Measurements from ENCODE around the gene LMO7. TPM values are rescaled to one million over a fixed set of nuclear protein-coding genes. Genes with fewer than 3 reads are reported as not detected.

LMO7 gene
- total RNA-seq, 2 experiments from 2014 or later: 21.4 to 25.4 TPM

DNA sequence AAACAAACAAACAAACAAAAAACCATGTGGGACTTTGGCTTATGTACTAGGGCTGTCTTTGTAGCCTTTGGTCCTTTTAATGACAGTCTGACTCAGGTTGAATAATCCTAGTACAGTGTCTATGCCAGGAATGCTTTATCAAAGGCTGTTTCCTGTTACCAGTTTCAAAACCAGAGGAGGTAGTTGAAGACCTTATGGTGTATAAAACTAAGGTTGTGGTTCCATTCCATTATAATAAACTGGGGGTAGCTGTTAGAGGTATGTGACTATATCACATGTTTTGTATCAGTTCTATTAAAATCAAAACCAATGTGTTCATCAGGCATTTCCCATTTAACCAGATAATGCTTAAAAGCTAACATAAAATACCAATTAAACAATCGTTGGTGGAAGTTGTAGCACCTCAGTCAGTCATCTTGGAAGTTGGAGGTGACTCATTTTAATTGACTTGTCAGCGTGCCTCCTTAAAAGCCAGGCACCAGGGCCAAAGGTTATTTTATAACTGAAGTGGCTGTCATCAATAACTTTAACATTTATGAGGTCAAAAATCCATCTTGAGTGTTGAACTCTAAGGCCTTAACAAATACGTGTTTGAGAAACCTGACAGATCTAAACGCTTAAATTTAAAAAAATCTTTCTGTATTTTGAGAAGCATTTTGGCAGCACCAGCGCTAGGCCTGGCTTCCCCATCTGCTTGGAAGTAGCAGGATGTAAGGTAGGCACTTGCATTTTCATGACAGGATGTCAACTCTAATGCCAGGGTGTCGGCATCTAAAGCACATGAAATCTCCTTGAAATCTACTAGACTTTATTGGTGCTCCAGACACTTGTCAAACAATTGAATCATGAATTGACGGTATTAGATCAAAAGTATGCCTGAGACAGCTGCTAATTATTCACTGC is 162.5 kb downstream of the LMO7 start:
- H3K4me2 ChIP-seq (ENCODE audit: low read length): no peak overlapping the region
- H2AFZ ChIP-seq (ENCODE audit: low read length): no peak overlapping the region
- no peak overlapping the region for H3K4me3 ChIP-seq (ENCODE audit: low read depth, low read length, poor library complexity, severe bottlenecking)
- H3K9me2 ChIP-seq (ENCODE audit: insufficient read depth, low read length): no peaks in the 10 kb centered on the region
- no TSS peak for BruUV-seq (replicated peaks)
- H4K20me1 ChIP-seq (ENCODE audit: insufficient read depth, low read length): no peaks in the 10 kb centered on the region
- H3K36me3 ChIP-seq (ENCODE audit: insufficient read depth, low read length): no peaks in the 10 kb centered on the region
- intact Hi-C loops (cut with micrococcal nuclease; ENCODE audit: unreplicated experiment): no loop called here
- no peak overlapping the region for H3K27ac ChIP-seq (ENCODE audit: low read depth, low read length, poor library complexity, severe bottlenecking)
- no peaks in the 10 kb centered on the region for H3K9me3 ChIP-seq (ENCODE audit: low read length)
- POLR2A ChIA-PET: interaction anchor here (1.0 kb wide), 1 partner anchor 12 kb away, joined by 3 read pairs; no protein-coding TSS in a partner anchor
- no peak for DNase-seq (ENCODE audit: low spot score)
- CTCF ChIA-PET (ENCODE audit: unreplicated experiment): no interaction called here
- TF ChIP-seq, protein P1, sequence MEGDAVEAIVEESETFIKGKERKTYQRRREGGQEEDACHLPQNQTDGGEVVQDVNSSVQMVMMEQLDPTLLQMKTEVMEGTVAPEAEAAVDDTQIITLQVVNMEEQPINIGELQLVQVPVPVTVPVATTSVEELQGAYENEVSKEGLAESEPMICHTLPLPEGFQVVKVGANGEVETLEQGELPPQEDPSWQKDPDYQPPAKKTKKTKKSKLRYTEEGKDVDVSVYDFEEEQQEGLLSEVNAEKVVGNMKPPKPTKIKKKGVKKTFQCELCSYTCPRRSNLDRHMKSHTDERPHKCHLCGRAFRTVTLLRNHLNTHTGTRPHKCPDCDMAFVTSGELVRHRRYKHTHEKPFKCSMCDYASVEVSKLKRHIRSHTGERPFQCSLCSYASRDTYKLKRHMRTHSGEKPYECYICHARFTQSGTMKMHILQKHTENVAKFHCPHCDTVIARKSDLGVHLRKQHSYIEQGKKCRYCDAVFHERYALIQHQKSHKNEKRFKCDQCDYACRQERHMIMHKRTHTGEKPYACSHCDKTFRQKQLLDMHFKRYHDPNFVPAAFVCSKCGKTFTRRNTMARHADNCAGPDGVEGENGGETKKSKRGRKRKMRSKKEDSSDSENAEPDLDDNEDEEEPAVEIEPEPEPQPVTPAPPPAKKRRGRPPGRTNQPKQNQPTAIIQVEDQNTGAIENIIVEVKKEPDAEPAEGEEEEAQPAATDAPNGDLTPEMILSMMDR (conservative IDR thresholded peaks at IDR 0.05; ENCODE audit: low read length): no peak
- TF ChIP-seq EZH2phosphoT487 (IDR thresholded peaks at IDR 0.05; ENCODE audit: borderline replicate concordance, low read depth, low read length): no peak
- no peaks in the 10 kb centered on the region for H3K79me2 ChIP-seq (ENCODE audit: insufficient read depth, low read depth, low read length)
- H3K4me1 ChIP-seq (ENCODE audit: insufficient read depth, low read length, poor library complexity, severe bottlenecking): peaks cover 5% of the 10 kb centered on the region

DNA sequence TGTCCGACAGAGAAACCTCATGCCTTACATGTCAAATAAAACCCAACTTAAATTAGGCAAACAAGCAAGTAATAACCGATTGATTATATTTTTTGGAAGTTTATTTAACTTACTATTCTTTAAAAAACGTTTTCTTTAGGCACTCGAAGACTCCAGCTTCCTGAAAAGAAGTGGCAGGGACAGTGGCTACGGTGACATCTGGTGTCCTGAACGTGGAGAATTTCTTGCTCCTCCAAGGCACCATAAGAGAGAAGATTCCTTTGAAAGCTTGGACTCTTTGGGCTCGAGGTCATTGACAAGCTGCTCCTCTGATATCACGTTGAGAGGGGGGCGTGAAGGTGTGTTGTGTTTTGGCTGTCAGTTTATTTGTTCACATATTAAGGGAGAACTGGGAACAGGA is 164.4 kb downstream of the LMO7 start:
- peaks cover 5% of the 10 kb centered on the region for H3K4me1 ChIP-seq (ENCODE audit: insufficient read depth, low read length, poor library complexity, severe bottlenecking)
- no peak for TF ChIP-seq EZH2phosphoT487 (IDR thresholded peaks at IDR 0.05; ENCODE audit: borderline replicate concordance, low read depth, low read length)
- TF ChIP-seq, protein P1 (conservative IDR thresholded peaks at IDR 0.05; ENCODE audit: low read length): no peak
- ChIA-PET POLR2A (no interaction called here), CTCF (ENCODE audit: unreplicated experiment) (no interaction called here)
- no peaks in the 10 kb centered on the region for H3K36me3 ChIP-seq (ENCODE audit: insufficient read depth, low read length)
- BruUV-seq (replicated peaks): no TSS peak
- H3K4me2 ChIP-seq (ENCODE audit: low read length): no peak overlapping the region
- H3K9me3 ChIP-seq (ENCODE audit: low read length): no peaks in the 10 kb centered on the region
- H3K27ac ChIP-seq (ENCODE audit: low read depth, low read length, poor library complexity, severe bottlenecking): no peak overlapping the region
- H3K79me2 ChIP-seq (ENCODE audit: insufficient read depth, low read depth, low read length): no peaks in the 10 kb centered on the region
- no peaks in the 10 kb centered on the region for H4K20me1 ChIP-seq (ENCODE audit: insufficient read depth, low read length)
- intact Hi-C loops (cut with micrococcal nuclease; ENCODE audit: unreplicated experiment): no loop called here
- no peaks in the 10 kb centered on the region for H3K9me2 ChIP-seq (ENCODE audit: insufficient read depth, low read length)
- H3K4me3 ChIP-seq (ENCODE audit: low read depth, low read length, poor library complexity, severe bottlenecking): no peak overlapping the region
- H2AFZ ChIP-seq (ENCODE audit: low read length): no peak overlapping the region
- DNase-seq (ENCODE audit: low spot score): no peak

DNA sequence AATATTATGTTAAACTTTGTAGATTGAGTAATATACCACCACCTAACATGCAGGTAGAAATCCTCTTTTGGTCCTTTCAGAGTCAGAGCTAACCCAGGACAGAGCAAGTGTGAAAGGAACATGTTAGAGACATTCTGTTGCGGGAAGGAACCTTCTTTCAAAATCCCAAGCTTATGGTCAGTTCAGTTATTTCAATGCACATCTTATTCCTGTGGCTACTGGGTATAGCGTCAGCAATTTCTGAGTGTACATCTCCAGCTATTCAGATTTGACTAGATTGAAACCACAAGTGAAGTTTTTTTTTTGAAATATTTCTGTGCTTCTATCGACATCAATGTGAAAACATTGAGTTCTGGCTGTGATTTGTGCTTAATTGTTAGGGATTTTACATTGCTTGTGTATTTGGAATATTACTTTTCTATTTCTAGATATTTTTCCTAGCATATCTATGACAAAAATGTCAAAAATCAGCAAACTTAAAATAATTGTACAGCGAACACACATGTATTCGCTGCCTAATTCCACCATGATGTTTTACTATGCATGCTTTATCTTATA is 165.3 kb downstream of the LMO7 start:
- POLR2A ChIA-PET: no interaction called here
- H4K20me1 ChIP-seq (ENCODE audit: insufficient read depth, low read length): no peaks in the 10 kb centered on the region
- no peak for DNase-seq (ENCODE audit: low spot score)
- CTCF ChIA-PET (ENCODE audit: unreplicated experiment): no interaction called here
- intact Hi-C loops (cut with micrococcal nuclease; ENCODE audit: unreplicated experiment): no loop called here
- H3K9me3 ChIP-seq (ENCODE audit: low read length): no peaks in the 10 kb centered on the region
- H3K79me2 ChIP-seq (ENCODE audit: insufficient read depth, low read depth, low read length): no peaks in the 10 kb centered on the region
- H3K27ac ChIP-seq (ENCODE audit: low read depth, low read length, poor library complexity, severe bottlenecking): no peak overlapping the region
- no peak for TF ChIP-seq EZH2phosphoT487 (IDR thresholded peaks at IDR 0.05; ENCODE audit: borderline replicate concordance, low read depth, low read length)
- TF ChIP-seq, protein P1 (conservative IDR thresholded peaks at IDR 0.05; ENCODE audit: low read length): no peak
- no peaks in the 10 kb centered on the region for H3K36me3 ChIP-seq (ENCODE audit: insufficient read depth, low read length)
- H3K4me1 ChIP-seq (ENCODE audit: insufficient read depth, low read length, poor library complexity, severe bottlenecking): peaks cover 5% of the 10 kb centered on the region
- H3K4me3 ChIP-seq (ENCODE audit: low read depth, low read length, poor library complexity, severe bottlenecking): no peak overlapping the region
- H2AFZ ChIP-seq (ENCODE audit: low read length): no peak overlapping the region
- H3K9me2 ChIP-seq (ENCODE audit: insufficient read depth, low read length): no peaks in the 10 kb centered on the region
- no peak overlapping the region for H3K4me2 ChIP-seq (ENCODE audit: low read length)
- no TSS peak for BruUV-seq (replicated peaks)

All from OCI-LY7 (cell line).